K562 (cell line): Measurements from ENCODE around the gene VWA1. TPM values are rescaled to one million over a fixed set of nuclear protein-coding genes. Genes with fewer than 3 reads are reported as not detected.

Source experiments
- ATAC-seq: fragments of 200-7000 bp; cut with Tn5 transposase; 3 replicates; pipeline ENCODE4 v1.9.1; 2020; ENCODE audit warnings: moderate library complexity
- BruUV-seq: library from RNA; stranded (reverse); fragments of 400-500 nt; replicated peaks from 2 replicates; lab custom pipeline; 2021; lab: Mats Ljungman, UMichigan
- CTCF ChIA-PET: fragments of 300-600 bp; formaldehyde crosslinking; extraction: SDS; loops from one replicate; lab custom pipeline; 2021; ENCODE audit warnings: low intra/inter-chr PET ratio; lab: Yijun Ruan, JAX
- POLR2A ChIA-PET: fragments of 300-600, 350-650 bp; sonication (Branson Sonifier 250); formaldehyde crosslinking; extraction: SDS; loops from one replicate; lab custom pipeline; 2021; ENCODE audit warnings: antibody characterized with exemption, inconsistent platforms; lab: Yijun Ruan, JAX
- DNase-seq, 4 experiments: peaks; one replicate each; pipeline versions ENCODE4 v3.0.0 to v3.0.0-alpha.2; 2011 to 2018; ENCODE audit warnings: low spot score in 3 of 4, mixed read lengths in 3 of 4; ENCODE audit errors: extremely low read depth in 1 of 4
- FAIRE-seq: peaks from 2 replicates; lab custom pipeline; 2011; peaks lifted over from hg19 to GRCh38; lab: Jason Lieb, UNC
- H2AFZ ChIP-seq: 2 replicates; pipeline ENCODE4 v1.6.0; 2011; ENCODE audit warnings: low read depth, low read length, control low read depth, inconsistent platforms
- H3K27ac ChIP-seq: fragments of 200-600 bp; 3 replicates; pipeline ENCODE4 v1.8.0; 2011; ENCODE audit warnings: low read depth, mild to moderate bottlenecking, control low read depth, inconsistent platforms, low read length, moderate library complexity, mixed read lengths; ENCODE audit errors: extremely low read depth
- H3K27me3 ChIP-seq, 2 experiments: fragments of 300-600 bp in 1 of 2; 2 replicates in 1 of 2; 3 replicates in 1 of 2; pipeline versions ENCODE4 v1.6.0 to v1.8.0; 2011; ENCODE audit warnings: inconsistent platforms in 2 of 2, low read length in 2 of 2, mild to moderate bottlenecking in 1 of 2, mixed read lengths in 1 of 2, moderate library complexity in 1 of 2; ENCODE audit not compliant: control insufficient read depth in 2 of 2, insufficient read depth in 2 of 2
- H3K36me3 ChIP-seq: fragments of 300-600 bp; 3 replicates; pipeline ENCODE4 v1.8.0; 2011; ENCODE audit warnings: mild to moderate bottlenecking, low read length, inconsistent platforms; ENCODE audit not compliant: control insufficient read depth, insufficient read depth
- H3K4me1 ChIP-seq, 2 experiments: fragments of 200-600 bp in 1 of 2; replicated peaks in 1 of 2; 2 replicates in 1 of 2; 3 replicates in 1 of 2; pipeline versions ENCODE4 v1.5.1 to v1.8.0; 2011; ENCODE audit warnings: inconsistent platforms in 2 of 2, low read length in 2 of 2, mild to moderate bottlenecking in 1 of 2, mixed read lengths in 1 of 2, moderate library complexity in 1 of 2; ENCODE audit not compliant: control insufficient read depth in 2 of 2, insufficient read depth in 2 of 2
- H3K4me2 ChIP-seq: 2 replicates; pipeline ENCODE4 v1.6.1; 2011; ENCODE audit warnings: low read length, control low read depth, inconsistent platforms, mixed read lengths; ENCODE audit not compliant: insufficient read depth
- H3K4me3 ChIP-seq: fragments of 200-600 bp; sonication (generic), shearing (Covaris generic); 2 replicates; pipeline ENCODE4 v1.5.1; 2016; ENCODE audit warnings: control low read depth, inconsistent platforms
- H3K79me2 ChIP-seq: fragments of 200-600 bp; 3 replicates; pipeline ENCODE4 v1.8.0; 2011; ENCODE audit warnings: low read length, inconsistent platforms; ENCODE audit not compliant: control insufficient read depth, insufficient read depth
- H3K9ac ChIP-seq, 2 experiments: 2 replicates each; pipeline versions ENCODE4 v1.6.0 to v1.6.1; 2011; ENCODE audit warnings: low read depth in 2 of 2, low read length in 2 of 2, control low read depth in 1 of 2, inconsistent platforms in 1 of 2, mild to moderate bottlenecking in 1 of 2, mixed read lengths in 1 of 2; ENCODE audit not compliant: insufficient read depth in 1 of 2
- H3K9me1 ChIP-seq: one replicate; pipeline ENCODE4 v1.6.0; 2011; ENCODE audit warnings: inconsistent platforms, mild to moderate bottlenecking, low read length, moderate library complexity; ENCODE audit not compliant: control insufficient read depth, insufficient read depth
- H3K9me3 ChIP-seq: replicated peaks from 2 replicates; pipeline ENCODE4 v1.5.1; 2011; ENCODE audit warnings: low read depth, low read length, inconsistent platforms; ENCODE audit not compliant: control insufficient read depth, insufficient read depth
- H4K20me1 ChIP-seq: replicated peaks from 2 replicates; pipeline ENCODE4 v1.6.1; 2011; ENCODE audit warnings: low read length, inconsistent platforms, mixed read lengths; ENCODE audit not compliant: control insufficient read depth, insufficient read depth
- CTCF ChIP-seq, 3 experiments: IDR thresholded peaks in 2 of 3; conservative IDR thresholded peaks in 1 of 3; 2 replicates each; pipeline ENCODE4 v1.5.1; 2011 to 2012; ENCODE audit warnings: low read length in 3 of 3, mild to moderate bottlenecking in 3 of 3, control low read depth in 2 of 3, improper control_type of control experiment in 1 of 3, inconsistent platforms in 1 of 3, low read depth in 1 of 3, mixed read lengths in 1 of 3, moderate library complexity in 1 of 3; ENCODE audit not compliant: insufficient read depth in 2 of 3
- CTCFL ChIP-seq: IDR thresholded peaks from 2 replicates; pipeline ENCODE4 v1.6.1; 2011; ENCODE audit warnings: borderline replicate concordance, low read depth, mild to moderate bottlenecking, moderate library complexity, low read length; ENCODE audit not compliant: insufficient read depth, poor library complexity, severe bottlenecking
- GATAD2A ChIP-seq: fragments of 450-650 bp; IDR thresholded peaks from 2 replicates; pipeline ENCODE4 v1.6.1; 2017
- POLR2AphosphoS2 ChIP-seq: IDR thresholded peaks from 2 replicates; pipeline ENCODE4 v1.6.1; 2012; ENCODE audit warnings: low read length, improper control_type of control experiment
- YY1 ChIP-seq, 3 experiments: IDR thresholded peaks; 2 replicates each; pipeline ENCODE4 v1.6.1; 2011; ENCODE audit warnings: low read length in 2 of 3, mild to moderate bottlenecking in 2 of 3, moderate library complexity in 2 of 3, borderline replicate concordance in 1 of 3, control low read depth in 1 of 3, low read depth in 1 of 3; ENCODE audit not compliant: insufficient read depth in 3 of 3, insufficient replicate concordance in 2 of 3, control insufficient read depth in 1 of 3, insufficient read length in 1 of 3; ENCODE audit errors: extremely low read depth in 1 of 3
- ZC3H4 ChIP-seq: sonication (generic); formaldehyde crosslinking; IDR thresholded peaks from 2 replicates; pipeline ENCODE4 v1.9.0; 2021; ENCODE audit warnings: missing genetic modification reagents, borderline replicate concordance
- ZMIZ1 ChIP-seq, 2 experiments: fragments of 150-350 bp in 1 of 2; IDR thresholded peaks; 2 replicates each; pipeline ENCODE4 v1.6.1; 2012 to 2016; ENCODE audit warnings: low read depth in 2 of 2, low read length in 2 of 2, mild to moderate bottlenecking in 1 of 2, moderate library complexity in 1 of 2
- ZNF384 ChIP-seq: IDR thresholded peaks from 2 replicates; pipeline ENCODE4 v1.6.1; 2012; ENCODE audit warnings: low read depth, low read length, improper control_type of control experiment
- ZNF511 ChIP-seq: sonication (generic); formaldehyde crosslinking; IDR thresholded peaks from 2 replicates; pipeline ENCODE4 v1.8.0; 2022; ENCODE audit warnings: mild to moderate bottlenecking, missing genetic modification reagents
- ZNF551 ChIP-seq: fragments of 250-450 bp; sonication (Bioruptor Pico); IDR thresholded peaks from 2 replicates; pipeline ENCODE4 v1.5.0; 2021; ENCODE audit warnings: mild to moderate bottlenecking, moderate library complexity
- WGBS: fragments of 100-300 bp; shearing (Covaris generic); methylation state at CpG from one replicate; pipeline ENCODE4 v1.1.6; 2016; ENCODE audit warnings: low coverage, mixed read lengths; ENCODE audit not compliant: insufficient coverage; ENCODE audit errors: missing lambda C conversion rate; 5-methylcytosine and 5-hydroxymethylcytosine counted together
- in situ Hi-C: fragments of 300-500 bp; cut with MboI; formaldehyde crosslinking; loops from 4 replicates; pipeline ENCODE4 v1.15.0; 2018; ENCODE audit warnings: inconsistent platforms, mixed read lengths
- intact Hi-C: fragments of 100-400 bp; cut with micrococcal nuclease; formaldehyde crosslinking; loops from 2 replicates; pipeline ENCODE4 v1.14.2; 2022
- polyA plus RNA-seq, 8 experiments: library from polyadenylated mRNA; depleted of rRNA in 4 of 8; stranded (reverse) in 5 of 8; unstranded in 3 of 8; fragments of >200 nt; fragmentation: Nextera tagmentation in 2 of 8; fragmentation: Illumina TruSeq in 1 of 8; extraction: Ambion mirVana in 2 of 8; extraction: Trizol in 1 of 8; gene quantifications; 2 replicates each; pipeline versions ENCODE4 v1.2.1 to v1.2.3, GENCODE V29; 2011 to 2014; ENCODE audit warnings: inconsistent platforms in 1 of 8, missing spikeins in 1 of 8
- total RNA-seq, 7 experiments: library from RNA; depleted of rRNA in 6 of 7; stranded (reverse); fragments of >200 nt in 6 of 7; fragmentation: Illumina TruSeq in 2 of 7; extraction: Trizol in 2 of 7; gene quantifications; 2 replicates each; pipeline versions ENCODE4 v1.2.1 to v1.2.3, GENCODE V29; 2011 to 2021; ENCODE audit warnings: low replicate concordance in 1 of 7

The VWA1 gene
- total and polyA plus RNA-seq, 9 of the 15 experiments (the other 6 are each of a cell fraction or from before 2014, with no cell fraction given): 0.01 to 6.4 (median 0.85) TPM

GRCh38 chr1:1402072-1402900, 33.2 kb upstream of the VWA1 start:
- Histone ChIP-seq H4K20me1 (peaks cover 14% of the 10 kb centered on the region), H3K4me3 (no peak overlapping the region), H3K9ac (peak overlapping the region in 1 of 2 experiments; percentile 61; a peak in 2 of 4 replicates), H3K36me3 (peaks cover 78% of the 10 kb centered on the region), H3K9me1 (peaks cover 8% of the 10 kb centered on the region), H3K27me3 (no peaks in the 10 kb centered on the region), H2AFZ (no peak overlapping the region), H3K79me2 (peaks cover 84% of the 10 kb centered on the region), H3K4me2 (no peak overlapping the region), H3K9me3 (no peaks in the 10 kb centered on the region), H3K4me1 (peaks cover 28 to 68% of the 10 kb centered on the region in 2 experiments), H3K27ac (peak overlapping the region; percentile 24; the same call in 1 of the 3 replicates)
- POLR2A ChIA-PET: interaction anchor here (0.6 to 1.7 kb wide), 13 partner anchors 8 to 356 kb away, joined by 3 to 8 read pairs (median 3); partner anchors contain the start of gene AURKAIP1
- FAIRE-seq (peak; percentile 80), ATAC-seq (peak; percentile 6; the same call in 2 of the 3 replicates), DNase-seq (peak in 3 of 4 experiments; percentile 47 to 82 (median 60))
- BruUV-seq: no TSS peak
- in situ Hi-C loops: no loop called here
- intact Hi-C loops: no loop called here
- WGBS: 68% methylated on average over 20 of the region's 20 CpGs
- CTCF ChIA-PET: interaction anchor here (1.1 kb wide), 1 partner anchor 50 kb away, joined by 3 read pairs; no protein-coding TSS in a partner anchor
- TF ChIP-seq CTCFL (peak; percentile 92), ZNF551 (CRISPR knock-in tag) (no peak), ZMIZ1 (IDR thresholded peaks at IDR 0.05; ENCODE audit: low read depth in 2 of 2, low read length in 2 of 2) (0 out of 4 replicates have a peak, but pooled peaks of 1 of the 2 experiments have one; percentile 27), ZNF384 (peak; percentile 47; the same call in 1 of the 2 replicates), POLR2AphosphoS2 (peak; percentile 18; the same call in 1 of the 2 replicates), CTCF (IDR thresholded peaks at IDR 0.05 in 2 of 3, conservative IDR thresholded peaks at IDR 0.05 in 1 of 3; ENCODE audit: insufficient read depth in 2 of 3, low read depth in 1 of 3, low read length in 3 of 3) (peak; percentile 80 to 96 (median 83)), ZC3H4 (CRISPR knock-in tag) (no peak), GATAD2A (no peak), YY1 (IDR thresholded peaks at IDR 0.05; ENCODE audit: borderline replicate concordance in 1 of 3, control insufficient read depth in 1 of 3, extremely low read depth in 1 of 3, insufficient read depth in 3 of 3, insufficient read length in 1 of 3, insufficient replicate concordance in 2 of 3, low read depth in 1 of 3, low read length in 2 of 3) (peak in 1 of 3 experiments; percentile 58), ZNF511 (peak; percentile 14; the same call in 1 of the 2 replicates)
